Activated T-cell treated with anti-CD3 and anti-CD28 coated beads, Interleukin-2, amount 50 U/mL, for 72 hours (primary cell): ENCODE data around the gene LRRC51. TPM values are rescaled to one million over a fixed set of nuclear protein-coding genes. Genes with fewer than 3 reads are reported as not detected.

Experiments used
- ATAC-seq, 2 donors: fragments of 150-1000 bp; cut with Tn5 transposase; replicated peaks in 1 of 2; 2 replicates each; pipeline ENCODE4 v1.10.0; 2021; ENCODE audit warnings: moderate library complexity in 2 of 2, mild to moderate bottlenecking in 1 of 2
- DNase-seq, 2 donors: peaks; one replicate each; pipeline ENCODE4 v3.0.0; 2021 to 2022; ENCODE audit warnings: mixed read lengths in 1 of 2
- H3K27ac Mint-ChIP-seq: one replicate; pipeline ENCODE4 v1.8.0; 2022; ENCODE audit warnings: mild to moderate bottlenecking, moderate library complexity, mixed read lengths
- H3K27me3 Mint-ChIP-seq: one replicate; pipeline ENCODE4 v1.8.0; 2022; ENCODE audit warnings: low read depth, mixed read lengths
- H3K36me3 Mint-ChIP-seq, 2 donors: one replicate each; pipeline ENCODE4 v1.8.0; 2022; ENCODE audit warnings: mixed read lengths in 2 of 2, mild to moderate bottlenecking in 1 of 2; ENCODE audit not compliant: insufficient read depth in 2 of 2
- H3K4me1 Mint-ChIP-seq: one replicate; pipeline ENCODE4 v1.8.0; 2022; ENCODE audit warnings: low read depth, mixed read lengths
- H3K4me3 Mint-ChIP-seq, 2 donors: one replicate each; pipeline ENCODE4 v1.8.0; 2022; ENCODE audit warnings: mild to moderate bottlenecking in 2 of 2, mixed read lengths in 2 of 2, moderate library complexity in 2 of 2
- H3K9me3 Mint-ChIP-seq, 2 donors: one replicate each; pipeline ENCODE4 v1.8.0; 2022; ENCODE audit warnings: mixed read lengths in 2 of 2
- total RNA-seq, 2 donors: library from RNA; stranded (reverse); gene quantifications; one replicate each; pipeline ENCODE4 v1.2.3, GENCODE V29; 2022

LRRC51 gene
- total RNA-seq, 2 donors from 2014 or later: 4.6 to 6.3 TPM

GRCh38 chr11:72048766-72049460 lies 31.7 kb upstream of the LRRC51 start:
- Mint-ChIP-seq H3K27ac (no peak overlapping the region), H3K4me3 (no peak overlapping the region), H3K9me3 (no peaks in the 10 kb centered on the region), H3K36me3 (peaks cover 0 to 3% of the 10 kb centered on the region in 2 donors), H3K4me1 (peaks cover 15% of the 10 kb centered on the region), H3K27me3 (no peaks in the 10 kb centered on the region)
- no peak for DNase-seq
- no peak for ATAC-seq

DNA sequence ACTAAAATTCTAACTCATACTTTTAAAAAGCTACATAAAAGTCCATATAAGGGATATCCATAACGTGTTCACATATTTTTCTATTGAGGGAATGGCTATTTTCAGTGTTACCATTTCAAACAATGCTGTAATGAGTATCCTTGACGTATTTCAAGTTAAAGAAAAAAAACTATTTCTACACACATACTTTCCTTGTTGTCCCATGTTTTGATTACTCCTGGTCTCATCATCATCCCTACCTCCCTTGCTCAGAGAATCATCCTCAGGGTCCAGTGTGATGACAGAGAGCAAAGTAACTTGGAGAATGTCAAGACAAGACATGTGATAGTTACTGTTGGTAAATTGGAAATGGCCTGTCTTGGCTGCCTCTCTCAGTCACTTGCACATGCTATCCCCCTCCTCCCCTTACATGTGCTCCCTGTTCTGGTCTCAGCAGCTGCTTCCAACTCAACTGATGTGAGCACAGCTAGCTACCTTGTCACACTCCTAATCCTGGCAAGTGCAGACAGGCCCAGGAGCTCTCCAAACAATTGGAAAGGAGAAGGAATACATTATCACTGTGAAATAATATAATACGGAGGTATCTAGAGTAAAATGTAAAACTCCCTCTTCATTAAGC lies 22.1 kb upstream of the LRRC51 start:
- ATAC-seq (no peak), DNase-seq (no peak)
- H3K9me3 Mint-ChIP-seq: no peaks in the 10 kb centered on the region
- no peak overlapping the region for H3K4me3 Mint-ChIP-seq
- H3K27me3 Mint-ChIP-seq: no peaks in the 10 kb centered on the region
- peaks cover 5% of the 10 kb centered on the region for H3K4me1 Mint-ChIP-seq
- H3K27ac Mint-ChIP-seq: peak overlapping the region; percentile 4
- H3K36me3 Mint-ChIP-seq: peaks cover 3 to 4% of the 10 kb centered on the region in 2 donors

GRCh38 chr11:72061739-72062396 lies 18.8 kb upstream of the LRRC51 start:
- no peaks in the 10 kb centered on the region for H3K9me3 Mint-ChIP-seq
- no peak for ATAC-seq
- H3K4me1 Mint-ChIP-seq: no peaks in the 10 kb centered on the region
- H3K4me3 Mint-ChIP-seq: no peak overlapping the region
- DNase-seq: no peak
- no peak overlapping the region for H3K27ac Mint-ChIP-seq
- H3K27me3 Mint-ChIP-seq: no peaks in the 10 kb centered on the region
- H3K36me3 Mint-ChIP-seq: peaks cover 4 to 10% of the 10 kb centered on the region in 2 donors

DNA sequence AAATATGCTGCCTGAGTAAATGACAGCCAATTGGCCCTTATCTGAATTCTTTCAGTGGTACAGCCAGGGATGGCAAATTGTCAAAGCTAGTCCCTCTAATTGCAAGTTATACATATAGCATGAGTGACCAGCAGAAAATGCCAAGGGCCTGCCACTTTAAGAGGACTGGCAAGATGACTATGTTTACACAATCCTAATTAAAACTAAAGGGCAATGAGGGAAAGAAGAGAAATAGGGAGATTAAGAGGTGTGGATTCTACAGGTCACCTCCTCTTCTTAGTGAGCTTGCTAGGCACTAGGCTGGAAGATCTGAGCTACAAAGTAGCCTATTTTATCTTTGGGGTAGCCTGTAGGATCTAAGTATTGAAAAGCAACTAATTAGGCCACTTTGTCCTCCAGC lies 13.8 kb upstream of the LRRC51 start:
- Mint-ChIP-seq H3K27me3 (no peaks in the 10 kb centered on the region), H3K4me3 (no peak overlapping the region), H3K4me1 (peaks cover 30% of the 10 kb centered on the region), H3K36me3 (peaks cover 5 to 18% of the 10 kb centered on the region in 2 donors), H3K9me3 (no peaks in the 10 kb centered on the region), H3K27ac (no peak overlapping the region)
- DNase-seq (no peak), ATAC-seq (no peak)

DNA sequence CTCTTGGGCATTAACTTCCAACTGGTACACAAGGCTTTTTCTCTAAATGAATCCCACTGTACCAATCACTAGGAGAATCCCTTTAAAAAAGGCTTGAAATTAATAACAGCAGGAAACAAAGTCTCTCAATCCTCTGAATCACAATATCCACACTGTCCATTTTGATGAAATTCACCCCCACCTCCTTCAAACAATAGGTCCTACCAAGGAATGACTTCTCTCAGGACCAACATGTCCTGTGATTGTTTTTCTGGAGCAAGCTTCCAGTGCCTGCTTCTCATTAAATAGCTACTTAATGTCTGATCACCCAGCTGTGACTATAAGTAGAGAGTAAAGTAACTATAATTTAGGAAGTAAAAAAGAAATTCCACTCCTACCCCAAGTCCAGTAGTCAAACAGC lies 13.4 kb upstream of the LRRC51 start:
- no peak for ATAC-seq
- Mint-ChIP-seq H3K36me3 (peaks cover 3 to 18% of the 10 kb centered on the region in 2 donors), H3K4me1 (peaks cover 35% of the 10 kb centered on the region), H3K9me3 (no peaks in the 10 kb centered on the region), H3K4me3 (peak overlapping the region in 1 of 2 donors; percentile 7), H3K27me3 (no peaks in the 10 kb centered on the region), H3K27ac (peak overlapping the region; percentile 70)
- DNase-seq: no peak

DNA sequence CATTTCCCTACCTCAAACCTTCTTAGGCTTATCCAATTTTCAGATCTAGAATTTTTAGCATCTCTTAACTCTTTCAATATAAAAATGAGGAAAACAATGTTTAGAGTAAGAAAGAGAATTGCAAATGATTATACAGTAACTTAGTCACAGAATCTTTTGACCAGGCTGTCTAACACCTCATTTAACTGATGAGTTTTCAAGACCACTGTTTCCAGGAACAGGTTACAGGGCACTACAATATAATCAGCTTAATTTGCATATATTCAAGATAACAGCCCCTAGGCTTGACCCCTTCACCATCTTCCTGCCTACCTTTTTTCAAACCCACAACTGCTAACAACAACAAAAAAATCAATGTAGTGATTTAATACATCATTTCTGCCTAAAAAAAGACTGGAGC lies 13.0 kb upstream of the LRRC51 start:
- Mint-ChIP-seq H3K4me3 (peak overlapping the region in 1 of 2 donors; percentile 7), H3K36me3 (peaks cover 3 to 18% of the 10 kb centered on the region in 2 donors), H3K9me3 (no peaks in the 10 kb centered on the region), H3K27ac (peak overlapping the region; percentile 70), H3K4me1 (peaks cover 39% of the 10 kb centered on the region), H3K27me3 (no peaks in the 10 kb centered on the region)
- ATAC-seq (peak in 1 of 2 donors; percentile 48), DNase-seq (no peak)

DNA sequence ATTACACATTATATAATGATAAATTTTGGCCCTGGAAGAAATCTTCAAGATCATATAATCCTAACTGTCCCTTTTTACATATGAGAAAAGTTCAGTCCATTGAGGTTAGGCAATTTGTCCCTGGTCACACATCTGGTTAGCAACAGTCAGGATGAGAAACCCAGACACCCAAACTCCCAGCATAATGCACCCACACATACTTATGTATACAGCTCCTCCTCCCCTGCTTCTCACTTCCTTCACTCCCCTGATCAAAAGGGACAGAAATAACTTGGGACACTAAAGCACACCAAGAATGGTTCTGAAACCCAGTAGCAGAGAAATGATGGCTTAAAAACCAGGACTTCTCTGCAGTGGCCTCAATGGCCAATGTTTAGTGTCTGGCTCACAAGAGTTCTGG lies 11.4 kb upstream of the LRRC51 start:
- H3K4me3 Mint-ChIP-seq: peak overlapping the region; percentile 15 to 63
- H3K36me3 Mint-ChIP-seq: peaks cover 3 to 18% of the 10 kb centered on the region in 2 donors
- peaks cover 51% of the 10 kb centered on the region for H3K4me1 Mint-ChIP-seq
- H3K9me3 Mint-ChIP-seq: no peaks in the 10 kb centered on the region
- no peak for DNase-seq
- H3K27ac Mint-ChIP-seq: peak overlapping the region; percentile 67
- ATAC-seq: peak; percentile 31 to 41
- H3K27me3 Mint-ChIP-seq: no peaks in the 10 kb centered on the region

- Mint-ChIP-seq H3K27me3 (no peaks in the 10 kb centered on the region), H3K4me3 (peak overlapping the region; percentile 15 to 63), H3K36me3 (peaks cover 3 to 19% of the 10 kb centered on the region in 2 donors), H3K4me1 (peaks cover 51% of the 10 kb centered on the region), H3K9me3 (no peaks in the 10 kb centered on the region), H3K27ac (peak overlapping the region; percentile 67)
- DNase-seq (peak; percentile 9 to 12), ATAC-seq (peak; percentile 59 to 76)
These were observed 10.8 kb upstream of the LRRC51 start for GRCh38 chr11:72069787-72070251.

DNA sequence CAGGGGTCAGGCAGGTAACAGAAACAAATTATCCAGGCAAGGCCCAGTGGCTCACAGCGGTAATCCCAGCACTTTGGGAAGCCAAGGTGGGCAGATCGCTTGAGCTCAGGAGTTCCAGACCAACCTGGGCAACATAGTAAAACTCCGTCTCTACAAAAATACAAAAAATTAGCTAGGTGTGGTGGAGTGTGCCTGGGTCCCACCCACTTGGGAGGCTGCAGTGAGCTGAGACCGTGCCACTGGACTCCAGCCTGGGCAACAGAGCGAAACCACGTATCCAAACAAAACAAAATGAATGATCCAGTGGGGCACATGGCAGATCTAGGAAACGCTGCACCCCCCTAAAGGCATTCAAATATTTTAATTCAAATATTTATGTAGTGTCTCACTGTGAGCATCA lies 10.2 kb upstream of the LRRC51 start:
- H3K36me3 Mint-ChIP-seq: peaks cover 3 to 19% of the 10 kb centered on the region in 2 donors
- H3K27me3 Mint-ChIP-seq: no peaks in the 10 kb centered on the region
- peak overlapping the region; percentile 34 to 63 for H3K4me3 Mint-ChIP-seq
- no peak for ATAC-seq
- H3K4me1 Mint-ChIP-seq: peaks cover 51% of the 10 kb centered on the region
- H3K27ac Mint-ChIP-seq: peak overlapping the region; percentile 60
- H3K9me3 Mint-ChIP-seq: no peaks in the 10 kb centered on the region
- DNase-seq: no peak

DNA sequence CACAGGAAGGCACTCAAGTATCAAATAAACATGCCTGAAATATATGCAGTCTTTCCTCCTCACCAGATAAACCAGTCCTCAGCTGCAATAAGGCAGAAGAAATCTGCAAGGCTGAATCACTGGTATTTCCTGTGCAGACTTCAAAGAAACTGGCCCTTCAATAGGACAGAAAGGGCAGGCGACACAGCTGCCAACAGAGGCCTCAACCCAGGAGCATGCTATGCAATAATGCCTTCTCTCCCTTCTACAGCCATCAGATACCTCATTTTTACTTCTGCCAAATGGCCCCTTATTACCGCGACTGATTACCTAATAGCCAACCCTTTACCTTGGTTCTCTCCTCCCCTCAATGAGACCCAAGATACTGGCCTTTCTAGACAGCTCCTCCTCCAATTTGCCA lies 8.3 kb upstream of the LRRC51 start:
- Mint-ChIP-seq H3K9me3 (no peaks in the 10 kb centered on the region), H3K27ac (no peak overlapping the region), H3K4me3 (no peak overlapping the region), H3K36me3 (peaks cover 5 to 18% of the 10 kb centered on the region in 2 donors), H3K27me3 (no peaks in the 10 kb centered on the region), H3K4me1 (peaks cover 61% of the 10 kb centered on the region)
- ATAC-seq: peak; percentile 51 to 53
- no peak for DNase-seq

DNA sequence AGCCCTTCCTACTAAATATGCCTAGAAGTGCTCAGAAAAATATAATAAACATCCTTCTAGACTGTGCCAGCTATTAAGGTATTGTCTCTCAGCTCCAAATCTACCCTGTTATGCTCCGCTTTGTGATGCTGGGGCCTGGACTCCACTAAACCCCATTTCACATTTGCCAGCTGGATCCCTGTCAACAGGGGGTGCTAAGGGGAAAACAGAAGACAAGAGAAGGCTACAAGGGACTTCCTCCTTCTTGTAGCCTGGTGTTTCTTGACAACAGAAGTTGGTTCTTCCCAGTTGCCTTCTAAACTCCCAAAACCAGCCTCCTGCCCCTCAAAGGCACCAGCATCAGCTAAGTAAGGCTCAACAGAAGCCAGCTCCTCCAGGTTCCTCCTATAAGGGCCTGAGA lies 5.5 kb upstream of the LRRC51 start:
- Mint-ChIP-seq H3K9me3 (no peaks in the 10 kb centered on the region), H3K27me3 (no peaks in the 10 kb centered on the region), H3K27ac (no peak overlapping the region)

GRCh38 chr11:72075756-72076155 lies 4.9 kb upstream of the LRRC51 start:
- Mint-ChIP-seq H3K27me3 (no peaks in the 10 kb centered on the region), H3K4me1 (peaks cover 52% of the 10 kb centered on the region), H3K27ac (peak overlapping the region; percentile 75), H3K9me3 (no peaks in the 10 kb centered on the region), H3K36me3 (peaks cover 2 to 7% of the 10 kb centered on the region in 2 donors), H3K4me3 (no peak overlapping the region)
- DNase-seq (no peak), ATAC-seq (no peak)

More for the DNA sequence above, 5.5 kb upstream of the LRRC51 start:
- peaks cover 2 to 12% of the 10 kb centered on the region in 2 donors for H3K36me3 Mint-ChIP-seq
- ATAC-seq (no peak), DNase-seq (no peak)
- H3K4me1 Mint-ChIP-seq: peaks cover 56% of the 10 kb centered on the region
- H3K4me3 Mint-ChIP-seq: no peak overlapping the region

- ATAC-seq (no peak), DNase-seq (no peak)
- H3K9me3 Mint-ChIP-seq: no peaks in the 10 kb centered on the region
- no peaks in the 10 kb centered on the region for H3K27me3 Mint-ChIP-seq
- H3K36me3 Mint-ChIP-seq: peaks cover 2 to 7% of the 10 kb centered on the region in 2 donors
- peaks cover 41% of the 10 kb centered on the region for H3K4me1 Mint-ChIP-seq
- peak overlapping the region; percentile 99 for H3K4me3 Mint-ChIP-seq
- peak overlapping the region; percentile 24 for H3K27ac Mint-ChIP-seq
These were observed 2.2 kb upstream of the LRRC51 start for GRCh38 chr11:72078477-72078876.
